Uterus (tissue), 2 donors: ENCODE results near the gene VPS11.

Experiments
- POLR2A ChIP-seq, 2 donors: fragments of 450-650 bp; IDR thresholded peaks; one replicate each; pipeline ENCODE4 v1.6.1; 2016; ENCODE audit warnings: antibody characterized with exemption in 2 of 2, mild to moderate bottlenecking in 1 of 2, moderate library complexity in 1 of 2
- TF ChIP-seq, protein P1 (sequence below), 4 experiments: fragments of 200-600 bp in 2 of 4; fragments of 450-650 bp in 2 of 4; sonication (generic) in 2 of 4; IDR thresholded peaks; one replicate each; pipeline ENCODE4 v1.5.1; 2016 to 2019; ENCODE audit warnings: antibody characterized with exemption in 4 of 4, mild to moderate bottlenecking in 2 of 4, moderate library complexity in 1 of 4

DNA sequence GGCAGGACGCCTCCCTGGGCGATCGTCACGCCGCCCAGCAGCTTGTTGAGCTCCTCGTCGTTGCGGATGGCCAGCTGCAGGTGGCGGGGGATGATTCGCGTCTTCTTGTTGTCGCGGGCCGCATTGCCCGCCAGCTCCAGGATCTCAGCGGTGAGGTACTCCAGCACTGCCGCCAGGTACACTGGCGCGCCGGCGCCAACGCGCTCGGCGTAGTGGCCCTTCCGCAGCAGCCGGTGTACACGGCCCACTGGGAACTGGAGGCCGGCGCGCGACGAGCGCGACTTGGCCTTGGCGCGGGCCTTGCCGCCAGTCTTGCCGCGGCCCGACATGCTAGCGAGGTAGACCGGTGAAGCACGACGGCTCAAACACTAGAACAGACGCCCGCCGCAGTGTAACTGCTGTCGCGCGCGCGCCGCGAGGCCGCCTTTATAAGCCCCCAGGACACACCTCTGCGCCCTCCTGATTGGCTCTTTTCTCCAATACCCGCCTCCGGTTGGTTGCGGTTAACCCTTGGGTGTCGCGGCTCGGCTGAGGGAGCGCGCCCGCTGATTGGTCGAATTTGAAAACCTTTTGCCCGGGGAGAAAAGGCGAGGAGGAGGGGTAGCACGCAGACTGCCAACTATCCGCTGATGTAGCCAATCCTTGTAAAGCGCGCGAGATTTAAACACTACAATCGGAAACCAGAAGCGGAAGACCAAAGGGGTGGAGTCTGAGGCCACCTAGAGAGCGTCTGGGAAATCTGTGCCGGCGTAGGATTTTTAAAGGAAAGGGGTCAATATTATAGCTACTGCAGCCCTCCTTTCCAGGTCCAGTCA, 27.7 kb downstream of the VPS11 start:
- TF ChIP-seq, protein P1, sequence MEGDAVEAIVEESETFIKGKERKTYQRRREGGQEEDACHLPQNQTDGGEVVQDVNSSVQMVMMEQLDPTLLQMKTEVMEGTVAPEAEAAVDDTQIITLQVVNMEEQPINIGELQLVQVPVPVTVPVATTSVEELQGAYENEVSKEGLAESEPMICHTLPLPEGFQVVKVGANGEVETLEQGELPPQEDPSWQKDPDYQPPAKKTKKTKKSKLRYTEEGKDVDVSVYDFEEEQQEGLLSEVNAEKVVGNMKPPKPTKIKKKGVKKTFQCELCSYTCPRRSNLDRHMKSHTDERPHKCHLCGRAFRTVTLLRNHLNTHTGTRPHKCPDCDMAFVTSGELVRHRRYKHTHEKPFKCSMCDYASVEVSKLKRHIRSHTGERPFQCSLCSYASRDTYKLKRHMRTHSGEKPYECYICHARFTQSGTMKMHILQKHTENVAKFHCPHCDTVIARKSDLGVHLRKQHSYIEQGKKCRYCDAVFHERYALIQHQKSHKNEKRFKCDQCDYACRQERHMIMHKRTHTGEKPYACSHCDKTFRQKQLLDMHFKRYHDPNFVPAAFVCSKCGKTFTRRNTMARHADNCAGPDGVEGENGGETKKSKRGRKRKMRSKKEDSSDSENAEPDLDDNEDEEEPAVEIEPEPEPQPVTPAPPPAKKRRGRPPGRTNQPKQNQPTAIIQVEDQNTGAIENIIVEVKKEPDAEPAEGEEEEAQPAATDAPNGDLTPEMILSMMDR (IDR thresholded peaks at IDR 0.05) = no peak
- TF ChIP-seq POLR2A (IDR thresholded peaks at IDR 0.05) = peak; percentile 95 to 99
